NOMO-1 (cell line): Measurements from ENCODE around the gene DNAJB8.

Source experiments
- DNase-seq, 2 experiments: peaks; one replicate each; lab custom pipeline; 2025; ENCODE audit not compliant: unreplicated experiment in 2 of 2; lab: John Stamatoyannopoulos, UW

Gene DNAJB8

DNA sequence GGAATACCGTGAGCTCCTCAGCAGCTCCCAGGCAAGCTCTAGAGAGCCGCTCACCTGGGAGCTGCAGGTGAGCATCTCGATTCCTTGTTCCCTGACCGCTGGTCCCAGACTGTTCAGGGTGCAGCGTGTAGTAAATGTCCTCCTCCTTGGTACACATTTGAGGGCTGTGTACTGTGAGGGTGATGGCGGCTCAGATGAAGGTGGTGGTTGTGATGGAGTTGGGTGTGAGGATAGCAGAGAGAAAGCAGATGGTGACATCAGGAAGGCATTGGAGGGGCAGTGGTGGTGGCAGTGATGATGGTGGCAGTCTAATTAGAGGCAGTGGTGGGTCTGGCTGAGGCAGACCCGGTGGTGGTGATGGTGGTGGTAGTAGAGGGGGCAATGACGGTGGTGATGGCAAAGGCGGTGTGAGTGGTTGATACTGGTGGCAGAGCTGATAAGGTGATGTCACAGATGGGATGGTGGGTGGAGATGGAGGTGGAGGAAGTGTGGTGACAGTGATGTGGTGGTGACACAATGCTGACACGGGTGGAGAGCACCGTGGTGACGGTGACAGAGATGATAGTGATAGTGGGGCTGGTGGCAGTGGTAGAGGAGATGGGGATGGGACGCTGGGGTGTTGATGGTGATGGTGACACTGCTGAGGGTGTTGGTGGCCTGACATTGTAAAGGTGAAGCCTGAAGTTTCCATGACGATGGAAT, at the start of gene DNAJB8:
TSS of gene DNAJB8 (minus strand) at position 51 of the 702 bp plus-strand sequence. CDS start 3,645 bp downstream, outside the sequence.
- DNase-seq: no peak

GRCh38 chr3:128515967-128516366, 49.3 kb upstream of the DNAJB8 start:
- peak in 1 of 2 experiments; percentile 42 for DNase-seq

GRCh38 chr3:128508852-128509251, 42.2 kb upstream of the DNAJB8 start:
- DNase-seq: no peak

DNA sequence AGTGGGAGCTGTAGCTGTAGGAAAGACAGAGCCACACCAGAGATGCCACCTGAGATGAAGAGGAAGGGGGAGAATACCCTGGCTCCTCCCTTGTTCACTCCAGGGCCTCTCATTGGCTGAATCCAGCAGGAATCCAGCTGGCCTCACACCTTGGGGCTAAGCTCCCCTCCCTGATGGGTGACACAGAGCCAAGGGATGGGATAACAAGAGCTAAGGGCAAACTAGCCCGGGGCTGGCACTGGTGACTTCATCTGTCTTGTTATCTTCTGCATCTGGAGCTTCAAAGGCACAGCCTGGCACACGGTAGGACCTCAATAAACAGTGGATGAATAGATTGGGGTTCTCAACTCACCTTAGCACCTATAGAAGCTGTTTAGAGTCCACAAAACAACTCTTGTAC, 40.1 kb upstream of the DNAJB8 start:
- DNase-seq: no peak

- DNase-seq: peak in 1 of 2 experiments; percentile 7
Measured at GRCh38 chr3:128505771-128506170, 39.1 kb upstream of the DNAJB8 start.

DNA sequence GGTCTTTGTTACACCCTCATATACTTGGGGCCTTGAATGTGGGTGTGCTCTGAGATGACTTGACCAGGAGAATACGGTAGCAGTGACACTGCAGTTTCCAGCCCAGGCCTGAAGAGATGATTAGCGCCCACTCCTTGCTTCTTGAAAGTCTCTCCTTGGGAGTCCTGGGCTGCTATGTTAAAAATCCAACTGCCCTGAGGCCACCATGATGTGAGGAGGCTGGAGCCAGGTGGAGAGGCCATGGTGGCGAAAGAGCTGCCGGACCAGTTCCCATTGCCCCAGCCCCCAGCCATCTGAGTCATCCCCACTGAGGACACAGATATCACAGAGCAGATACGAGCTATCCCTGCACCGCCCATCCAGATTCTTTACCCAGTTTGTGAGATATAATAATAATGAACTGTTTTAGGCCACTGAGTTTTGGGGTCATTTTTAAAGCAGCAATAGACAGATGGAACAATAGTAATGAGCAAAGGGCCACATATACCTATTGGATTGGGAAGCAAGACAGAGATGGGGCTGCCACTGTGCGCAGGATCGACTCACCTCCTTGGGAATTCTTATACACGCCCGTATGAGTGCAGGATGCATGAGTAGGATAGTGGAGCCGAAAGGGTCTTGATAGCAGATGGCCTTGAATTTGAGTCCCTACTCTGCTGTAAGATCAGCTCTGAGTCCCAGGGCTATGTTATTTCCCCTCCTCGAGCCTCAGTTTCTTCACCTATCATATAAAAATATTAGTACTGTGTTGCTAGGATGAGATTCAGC, 38.5 kb upstream of the DNAJB8 start:
- DNase-seq: no peak

GRCh38 chr3:128504533-128504915, 37.8 kb upstream of the DNAJB8 start:
- DNase-seq: no peak

DNA sequence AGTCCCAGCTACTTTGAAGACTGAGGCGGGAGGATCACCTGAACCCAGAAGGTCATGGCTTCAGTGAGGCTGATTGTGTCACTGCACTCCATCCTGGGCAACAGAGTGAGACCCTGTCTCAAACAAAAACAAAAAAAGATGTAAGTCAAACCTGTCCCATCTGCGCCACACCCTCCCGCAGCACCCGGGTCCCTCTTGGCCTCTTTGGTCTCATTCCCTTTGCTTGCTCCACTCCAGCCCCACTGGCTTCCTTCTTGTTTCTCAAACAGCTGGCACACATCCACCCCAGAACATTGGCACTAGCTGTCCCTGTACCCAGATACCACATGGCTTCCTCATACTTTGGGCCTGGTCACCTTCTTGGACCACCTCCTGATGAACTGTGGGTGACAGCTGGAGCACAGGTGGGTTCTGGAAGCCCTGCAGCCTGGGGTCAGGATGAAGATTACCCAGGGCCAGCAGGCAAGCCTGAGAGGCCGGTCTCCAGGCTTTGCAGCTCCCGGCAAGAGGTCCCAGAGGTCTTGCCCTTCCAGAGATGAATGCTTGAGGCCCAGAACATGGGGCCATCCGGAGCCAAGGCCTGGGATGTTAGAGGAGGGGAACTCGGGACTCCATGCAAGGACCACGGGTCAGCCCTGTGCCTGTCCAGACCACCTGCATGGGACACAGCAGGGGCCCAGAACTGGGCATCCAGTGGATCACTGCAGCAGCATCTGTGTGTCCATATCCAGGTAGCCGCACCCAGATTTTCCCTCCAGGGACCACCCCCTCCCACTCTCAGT, 37.3 kb upstream of the DNAJB8 start:
- no peak for DNase-seq

- DNase-seq: no peak
Measured at GRCh38 chr3:128503164-128503651, 36.5 kb upstream of the DNAJB8 start.

GRCh38 chr3:128502712-128503111, 36.0 kb upstream of the DNAJB8 start:
- no peak for DNase-seq

- DNase-seq: no peak
Measured at GRCh38 chr3:128501431-128501830, 34.7 kb upstream of the DNAJB8 start.

- no peak for DNase-seq
Measured at GRCh38 chr3:128500556-128500955, 33.9 kb upstream of the DNAJB8 start.

DNA sequence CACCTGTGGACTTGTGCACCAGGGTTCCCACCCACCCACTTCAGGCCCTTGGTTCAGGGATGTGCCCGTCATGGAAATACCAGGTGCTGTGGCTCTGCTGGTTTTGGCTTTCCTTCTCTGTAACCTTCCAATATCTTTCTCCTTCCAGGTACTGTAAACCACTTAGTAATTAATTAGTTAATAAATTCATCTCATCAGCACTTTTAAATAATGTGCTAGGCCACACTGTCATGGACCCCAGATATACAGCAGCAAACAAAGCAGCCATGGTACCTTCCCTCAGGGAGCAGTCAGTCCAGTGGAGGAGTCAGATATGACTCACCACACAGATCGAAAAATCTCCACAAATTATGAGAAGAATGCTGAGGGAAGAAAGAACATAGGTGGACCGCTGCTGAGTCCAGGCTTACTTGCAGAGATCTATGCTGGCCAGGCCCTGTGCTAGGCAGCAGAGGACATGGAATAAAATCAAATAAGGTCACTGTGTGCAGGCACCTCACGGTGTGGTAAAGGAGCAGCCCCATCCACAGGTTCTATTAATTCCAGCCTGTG, 33.1 kb upstream of the DNAJB8 start:
- no peak for DNase-seq

DNA sequence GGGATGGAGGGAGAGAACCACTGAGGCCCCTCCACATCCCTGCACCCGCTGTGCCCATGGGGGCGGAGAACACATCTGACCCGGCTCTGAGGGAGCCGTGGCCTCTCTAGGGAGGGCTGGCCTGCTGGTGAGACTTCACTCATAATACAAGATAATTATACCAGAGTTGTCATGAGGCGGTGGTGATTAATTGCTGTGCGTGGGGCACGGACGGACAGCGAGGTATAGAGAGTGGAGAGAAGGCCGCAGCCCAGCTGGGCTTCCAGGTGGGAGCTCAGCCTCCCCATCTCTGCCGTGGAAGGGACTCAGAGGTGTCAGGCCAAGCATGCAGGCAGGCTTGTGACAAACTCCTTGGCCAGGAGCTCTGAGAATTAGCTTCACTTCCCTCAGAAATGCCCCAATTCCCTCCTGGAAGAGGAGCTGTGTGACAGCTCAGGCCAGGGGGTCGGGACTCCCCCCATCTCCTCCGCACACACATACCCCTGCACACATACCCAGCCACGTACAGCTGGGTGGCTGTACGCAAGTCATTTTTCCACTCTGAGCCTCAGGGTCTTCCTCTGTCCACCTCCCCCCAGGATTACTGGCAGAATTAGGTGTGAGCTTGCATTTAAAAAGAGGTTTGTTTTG, 32.3 kb upstream of the DNAJB8 start:
- DNase-seq: no peak

DNA sequence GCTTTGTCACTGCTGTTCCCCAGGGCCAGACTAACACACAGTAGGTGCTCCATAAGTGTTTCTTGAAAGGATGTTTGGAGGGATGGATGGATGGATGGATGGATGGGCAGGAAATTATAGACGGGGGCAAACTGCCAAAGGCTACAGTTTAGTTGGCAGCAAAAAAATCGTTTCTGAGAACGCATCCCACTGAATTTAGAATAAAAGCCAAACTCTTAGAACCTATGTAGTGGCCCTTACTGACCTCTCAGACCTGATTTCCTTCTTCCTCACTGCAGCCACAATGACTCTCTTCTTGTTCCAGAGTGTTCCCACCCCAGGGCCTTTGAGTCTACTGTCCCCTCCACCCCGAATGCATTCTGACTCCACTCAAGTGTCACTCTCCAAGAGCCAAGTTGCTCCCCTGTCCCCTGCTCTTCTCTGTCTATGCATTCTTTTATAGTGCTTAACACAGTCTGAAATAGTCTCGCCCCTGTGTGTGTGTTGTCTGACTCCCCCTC, 31.5 kb upstream of the DNAJB8 start:
- DNase-seq: no peak

DNA sequence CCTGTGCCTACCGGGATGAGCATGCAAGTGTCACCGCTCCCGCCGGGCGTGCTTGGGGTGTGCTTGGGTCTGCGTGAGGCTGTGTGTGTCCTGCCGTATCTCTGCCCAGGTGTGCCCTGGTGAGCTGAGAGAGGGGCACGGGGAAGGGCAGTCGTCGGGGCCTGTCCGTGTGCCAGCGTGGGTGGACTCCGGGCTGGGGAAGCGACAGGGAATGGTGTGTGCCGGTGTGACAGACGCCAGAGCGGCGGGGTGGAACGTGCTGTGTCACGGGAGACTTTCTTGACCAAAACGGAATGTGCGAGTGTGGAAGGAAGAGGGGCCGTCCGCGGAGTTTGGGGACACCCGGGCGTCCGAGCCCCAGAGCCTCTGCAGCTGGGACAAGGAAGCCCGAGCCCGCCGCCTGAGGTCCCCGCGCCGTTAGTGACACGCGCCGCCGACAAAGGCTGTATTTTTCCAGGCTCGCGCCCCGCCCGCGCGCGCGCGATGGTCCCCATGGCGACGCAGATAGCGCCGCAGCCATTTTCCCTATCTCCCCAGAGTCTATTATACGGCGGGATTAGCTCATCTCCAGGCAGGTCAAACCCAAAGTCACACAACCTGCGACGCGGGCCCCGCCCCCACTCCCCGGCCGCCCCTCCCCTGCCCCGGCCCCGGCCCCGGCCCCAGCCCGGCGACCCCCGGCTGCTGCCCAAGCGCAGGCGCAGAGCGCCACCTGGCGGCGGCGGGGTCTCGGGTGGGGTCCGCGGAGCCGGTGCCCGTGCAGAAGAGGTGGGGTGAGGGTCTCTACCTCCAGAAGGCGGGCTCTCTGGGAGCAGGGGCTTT, 30.8 kb upstream of the DNAJB8 start:
- peak; percentile 67 to 84 for DNase-seq

- no peak for DNase-seq
Measured at GRCh38 chr3:128496602-128497304, 30.1 kb upstream of the DNAJB8 start.

DNA sequence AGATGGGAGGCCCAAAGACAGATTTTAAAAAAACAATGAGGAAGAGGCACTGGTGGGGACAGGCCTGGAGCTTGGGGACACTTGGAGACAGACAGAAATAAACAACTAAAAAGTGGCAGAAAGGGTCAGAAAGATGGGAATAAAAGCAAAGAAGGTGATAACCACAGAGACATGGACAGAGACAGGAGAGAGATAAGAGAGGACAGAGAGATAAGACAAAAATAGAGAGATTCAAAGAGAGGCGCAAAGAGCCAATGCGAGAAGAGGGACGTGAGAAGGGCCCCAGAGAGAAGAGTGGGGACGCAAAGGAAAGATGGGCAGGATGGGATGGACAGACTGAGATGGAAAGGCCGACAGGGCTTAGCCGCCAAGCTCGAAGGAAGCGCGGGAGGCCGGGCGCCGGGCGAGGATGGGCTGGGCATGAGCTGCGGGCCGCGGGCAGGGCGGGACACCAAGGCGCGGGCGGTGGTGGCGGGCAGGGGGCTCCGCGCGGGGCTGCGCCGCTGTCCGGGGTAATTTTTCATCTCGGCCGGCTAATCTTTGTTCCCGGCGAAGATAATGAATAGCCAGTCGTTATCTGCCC, 29.4 kb upstream of the DNAJB8 start:
- DNase-seq: no peak
